Ectodermal cell (in vitro differentiated cells): ENCODE results near the gene ARF1.

Source experiments
- H3K27ac ChIP-seq: 2 replicates; pipeline ENCODE4 v1.7.0; 2013; ENCODE audit warnings: mild to moderate bottlenecking, low read depth, low read length; ENCODE audit not compliant: insufficient read depth, poor library complexity, severe bottlenecking
- H3K27me3 ChIP-seq: 2 replicates; pipeline ENCODE4 v1.7.0; 2013; ENCODE audit warnings: mild to moderate bottlenecking, low read length; ENCODE audit not compliant: insufficient read depth, control insufficient read depth, poor library complexity, severe bottlenecking
- H3K36me3 ChIP-seq: one replicate; pipeline ENCODE4 v1.7.0; 2013; ENCODE audit warnings: low read length; ENCODE audit not compliant: control insufficient read depth, insufficient read depth
- H3K4me1 ChIP-seq: one replicate; pipeline ENCODE4 v1.7.0; 2013; ENCODE audit warnings: low read length; ENCODE audit not compliant: control insufficient read depth, insufficient read depth
- H3K4me3 ChIP-seq: 2 replicates; pipeline ENCODE4 v1.7.0; 2013; ENCODE audit warnings: low read depth, low read length, control low read depth; ENCODE audit not compliant: insufficient read depth
- H3K9me3 ChIP-seq: 2 replicates; pipeline ENCODE4 v1.7.0; 2013; ENCODE audit warnings: mild to moderate bottlenecking, low read length, moderate library complexity; ENCODE audit not compliant: control insufficient read depth
- WGBS, 2 experiments: methylation state at CpG; one replicate each; pipeline ENCODE4 v1.1.7; 2013; ENCODE audit warnings: missing lambda C conversion rate in 2 of 2; 5-methylcytosine and 5-hydroxymethylcytosine counted together

Gene ARF1

GRCh38 chr1:228062812-228063211, 19.7 kb upstream of the ARF1 start:
- WGBS, 2 experiments = 73 to 79% methylated on average over 4 of the region's 4 CpGs
- Histone ChIP-seq H3K27me3 (peaks cover 63% of the 10 kb centered on the region), H3K4me1 (no peaks in the 10 kb centered on the region), H3K9me3 (no peaks in the 10 kb centered on the region), H3K4me3 (no peak overlapping the region), H3K27ac (no peak overlapping the region), H3K36me3 (no peaks in the 10 kb centered on the region)

- WGBS, 2 experiments = 92 to 94% methylated on average over 15 of the region's 15 CpGs
- H3K36me3 ChIP-seq = no peaks in the 10 kb centered on the region
- H3K4me3 ChIP-seq = no peak overlapping the region
- H3K27ac ChIP-seq = no peak overlapping the region
- H3K4me1 ChIP-seq = no peaks in the 10 kb centered on the region
- H3K9me3 ChIP-seq = no peaks in the 10 kb centered on the region
- H3K27me3 ChIP-seq = peaks cover 63% of the 10 kb centered on the region
Measured at GRCh38 chr1:228063251-228064191, 19.0 kb upstream of the ARF1 start.

GRCh38 chr1:228064296-228064695, 18.2 kb upstream of the ARF1 start:
- H3K4me3 ChIP-seq = no peak overlapping the region
- H3K27me3 ChIP-seq = peaks cover 63% of the 10 kb centered on the region
- 58 to 64% methylated on average over 8 of the region's 8 CpGs for WGBS, 2 experiments
- no peak overlapping the region for H3K27ac ChIP-seq
- no peaks in the 10 kb centered on the region for H3K36me3 ChIP-seq
- no peaks in the 10 kb centered on the region for H3K9me3 ChIP-seq
- H3K4me1 ChIP-seq = no peaks in the 10 kb centered on the region

- H3K27ac ChIP-seq = no peak overlapping the region
- H3K4me3 ChIP-seq = no peak overlapping the region
- no peaks in the 10 kb centered on the region for H3K4me1 ChIP-seq
- H3K27me3 ChIP-seq = peaks cover 63% of the 10 kb centered on the region
- WGBS, 2 experiments = 84 to 86% methylated on average over 15 of the region's 15 CpGs
- H3K9me3 ChIP-seq = no peaks in the 10 kb centered on the region
- no peaks in the 10 kb centered on the region for H3K36me3 ChIP-seq
Measured at GRCh38 chr1:228064741-228065542, 17.6 kb upstream of the ARF1 start.

- Histone ChIP-seq H3K27ac (no peak overlapping the region), H3K4me3 (no peak overlapping the region), H3K9me3 (no peaks in the 10 kb centered on the region), H3K27me3 (peaks cover 63% of the 10 kb centered on the region), H3K4me1 (no peaks in the 10 kb centered on the region), H3K36me3 (no peaks in the 10 kb centered on the region)
- 88 to 90% methylated on average over 15 of the region's 15 CpGs for WGBS, 2 experiments
Measured at GRCh38 chr1:228065543-228066347, 16.8 kb upstream of the ARF1 start.

- no peaks in the 10 kb centered on the region for H3K9me3 ChIP-seq
- H3K4me3 ChIP-seq = no peak overlapping the region
- H3K27ac ChIP-seq = no peak overlapping the region
- H3K4me1 ChIP-seq = no peaks in the 10 kb centered on the region
- peaks cover 63% of the 10 kb centered on the region for H3K27me3 ChIP-seq
- 71 to 78% methylated on average over 4 of the region's 4 CpGs for WGBS, 2 experiments
- no peaks in the 10 kb centered on the region for H3K36me3 ChIP-seq
Measured at GRCh38 chr1:228066416-228066815, 16.1 kb upstream of the ARF1 start.

GRCh38 chr1:228066891-228067654, 15.4 kb upstream of the ARF1 start:
- 78 to 80% methylated on average over 10 of the region's 10 CpGs for WGBS, 2 experiments
- Histone ChIP-seq H3K9me3 (no peaks in the 10 kb centered on the region), H3K36me3 (no peaks in the 10 kb centered on the region), H3K4me3 (no peak overlapping the region), H3K4me1 (no peaks in the 10 kb centered on the region), H3K27ac (no peak overlapping the region), H3K27me3 (peaks cover 66% of the 10 kb centered on the region)

- Histone ChIP-seq H3K27ac (no peak overlapping the region), H3K27me3 (peaks cover 73% of the 10 kb centered on the region), H3K9me3 (no peaks in the 10 kb centered on the region), H3K4me3 (no peak overlapping the region), H3K4me1 (peaks cover 5% of the 10 kb centered on the region), H3K36me3 (no peaks in the 10 kb centered on the region)
- 78 to 81% methylated on average over 7 of the region's 7 CpGs for WGBS, 2 experiments
Measured at GRCh38 chr1:228068359-228068758, 14.1 kb upstream of the ARF1 start.

- no peaks in the 10 kb centered on the region for H3K36me3 ChIP-seq
- H3K4me1 ChIP-seq = peaks cover 22% of the 10 kb centered on the region
- 48 to 52% methylated on average over 2 of the region's 2 CpGs for WGBS, 2 experiments
- H3K27ac ChIP-seq = no peak overlapping the region
- H3K27me3 ChIP-seq = peaks cover 73% of the 10 kb centered on the region
- H3K4me3 ChIP-seq = no peak overlapping the region
- H3K9me3 ChIP-seq = no peaks in the 10 kb centered on the region
Measured at GRCh38 chr1:228070173-228070572, 12.3 kb upstream of the ARF1 start.
